Natural killer cell (primary cell): ENCODE measurements around the gene PTPRU. TPM values are rescaled to one million over a fixed set of nuclear protein-coding genes. Genes with fewer than 3 reads are reported as not detected.

Experiments
- ATAC-seq, 3 donors: fragments of 150-1000 bp in 2 of 3; fragments of 200-7000 bp in 1 of 3; cut with Tn5 transposase; 1 replicate in 1 of 3; 2 replicates in 2 of 3; pipeline ENCODE4 v1.10.0; 2021; ENCODE audit warnings: mild to moderate bottlenecking in 2 of 3, moderate library complexity in 2 of 3
- DNase-seq, 2 donors: peaks; one replicate each; pipeline versions ENCODE4 v3.0.0 to v3.0.0-alpha.2; 2013 to 2021; ENCODE audit warnings: mixed read lengths in 1 of 2
- H3K27ac ChIP-seq: one replicate; pipeline ENCODE4 v1.5.1; 2013; ENCODE audit warnings: mild to moderate bottlenecking, low read length
- H3K27me3 ChIP-seq: one replicate; pipeline ENCODE4 v1.6.1; 2013; ENCODE audit warnings: low read length; ENCODE audit not compliant: control insufficient read depth, insufficient read depth
- H3K36me3 ChIP-seq: one replicate; pipeline ENCODE4 v1.6.1; 2013; ENCODE audit warnings: low read length; ENCODE audit not compliant: control insufficient read depth, insufficient read depth
- H3K4me1 ChIP-seq: one replicate; pipeline ENCODE4 v1.6.1; 2013; ENCODE audit warnings: low read length; ENCODE audit not compliant: control insufficient read depth, insufficient read depth
- H3K4me3 ChIP-seq: one replicate; pipeline ENCODE4 v1.5.1; 2013; ENCODE audit warnings: low read length
- H3K9me3 ChIP-seq: one replicate; pipeline ENCODE4 v1.6.1; 2013; ENCODE audit warnings: low read length; ENCODE audit not compliant: control insufficient read depth, insufficient read depth
- H3K27ac Mint-ChIP-seq, 2 donors: one replicate each; pipeline ENCODE4 v1.8.0; 2022; ENCODE audit warnings: mild to moderate bottlenecking in 2 of 2, mixed read lengths in 2 of 2, moderate library complexity in 1 of 2
- H3K27me3 Mint-ChIP-seq, 2 donors: one replicate each; pipeline ENCODE4 v1.8.0; 2022; ENCODE audit warnings: low read depth in 2 of 2, mixed read lengths in 2 of 2
- H3K36me3 Mint-ChIP-seq: one replicate; pipeline ENCODE4 v1.8.0; 2022; ENCODE audit warnings: mixed read lengths
- H3K4me1 Mint-ChIP-seq, 2 donors: one replicate each; pipeline ENCODE4 v1.8.0; 2022; ENCODE audit warnings: mixed read lengths in 2 of 2
- H3K4me3 Mint-ChIP-seq: one replicate; pipeline ENCODE4 v1.8.0; 2022; ENCODE audit warnings: mild to moderate bottlenecking, moderate library complexity, mixed read lengths
- H3K9me3 Mint-ChIP-seq, 2 donors: one replicate each; pipeline ENCODE4 v1.8.0; 2022; ENCODE audit warnings: mixed read lengths in 2 of 2
- WGBS: methylation state at CpG from one replicate; pipeline ENCODE4 v1.1.7; 2013; ENCODE audit warnings: missing lambda C conversion rate; ENCODE audit not compliant: insufficient coverage; 5-methylcytosine and 5-hydroxymethylcytosine counted together
- intact Hi-C: fragments of 100-400 bp; cut with micrococcal nuclease; formaldehyde crosslinking; loops from one replicate; pipeline ENCODE4 v1.14.2; 2022
- total RNA-seq, 4 donors: library from RNA; stranded (reverse); fragments of 120-200 nt in 1 of 4; gene quantifications; one replicate each; pipeline versions ENCODE4 v1.2.3 to v1.2.4, GENCODE V29; 2013 to 2022
- TF ChIP-seq, protein P1 (sequence below): fragments of 200-600 bp; IDR thresholded peaks from one replicate; pipeline ENCODE4 v1.8.0; 2022; ENCODE audit warnings: antibody characterized with exemption

The PTPRU gene
- total RNA-seq, 3 donors from 2014 or later (not counting 1 experiment from before 2014, with no cell fraction given), result 0.54 to 1.6 (median 0.79) TPM

DNA sequence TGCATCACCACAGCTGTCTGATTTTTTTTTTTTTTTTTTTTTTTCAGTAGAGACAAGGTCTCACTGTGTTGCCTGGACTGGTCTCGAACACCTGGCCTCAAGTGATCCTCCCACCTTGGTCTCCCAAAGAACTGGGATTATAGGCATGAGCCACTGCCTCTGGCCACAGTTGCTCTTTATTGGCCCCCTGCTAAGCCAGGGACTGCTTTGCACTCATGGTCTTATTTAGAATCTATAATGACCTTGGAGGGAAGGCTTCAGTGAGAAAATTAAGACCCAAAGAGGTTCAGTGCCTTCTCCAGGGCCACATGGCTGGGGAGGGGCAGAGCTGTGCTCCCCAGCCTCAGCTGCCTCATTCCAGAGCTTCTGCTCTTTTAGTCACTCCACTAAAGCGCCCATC lies 84.9 kb downstream of the PTPRU start:
- Histone ChIP-seq H3K4me3 (no peak overlapping the region), H3K4me1 (no peaks in the 10 kb centered on the region), H3K36me3 (no peaks in the 10 kb centered on the region), H3K9me3 (no peaks in the 10 kb centered on the region), H3K27me3 (no peaks in the 10 kb centered on the region), H3K27ac (no peak overlapping the region)
- no peaks in the 10 kb centered on the region for H3K36me3 Mint-ChIP-seq
- H3K27ac Mint-ChIP-seq, result no peak overlapping the region
- H3K4me1 Mint-ChIP-seq, result no peaks in the 10 kb centered on the region
- ATAC-seq (no peak), DNase-seq (no peak)
- peaks cover 3 to 4% of the 10 kb centered on the region in 2 donors for H3K27me3 Mint-ChIP-seq
- TF ChIP-seq, protein P1, sequence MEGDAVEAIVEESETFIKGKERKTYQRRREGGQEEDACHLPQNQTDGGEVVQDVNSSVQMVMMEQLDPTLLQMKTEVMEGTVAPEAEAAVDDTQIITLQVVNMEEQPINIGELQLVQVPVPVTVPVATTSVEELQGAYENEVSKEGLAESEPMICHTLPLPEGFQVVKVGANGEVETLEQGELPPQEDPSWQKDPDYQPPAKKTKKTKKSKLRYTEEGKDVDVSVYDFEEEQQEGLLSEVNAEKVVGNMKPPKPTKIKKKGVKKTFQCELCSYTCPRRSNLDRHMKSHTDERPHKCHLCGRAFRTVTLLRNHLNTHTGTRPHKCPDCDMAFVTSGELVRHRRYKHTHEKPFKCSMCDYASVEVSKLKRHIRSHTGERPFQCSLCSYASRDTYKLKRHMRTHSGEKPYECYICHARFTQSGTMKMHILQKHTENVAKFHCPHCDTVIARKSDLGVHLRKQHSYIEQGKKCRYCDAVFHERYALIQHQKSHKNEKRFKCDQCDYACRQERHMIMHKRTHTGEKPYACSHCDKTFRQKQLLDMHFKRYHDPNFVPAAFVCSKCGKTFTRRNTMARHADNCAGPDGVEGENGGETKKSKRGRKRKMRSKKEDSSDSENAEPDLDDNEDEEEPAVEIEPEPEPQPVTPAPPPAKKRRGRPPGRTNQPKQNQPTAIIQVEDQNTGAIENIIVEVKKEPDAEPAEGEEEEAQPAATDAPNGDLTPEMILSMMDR, result no peak
- H3K9me3 Mint-ChIP-seq, result no peaks in the 10 kb centered on the region
- intact Hi-C loops, result no loop called here
- 90% methylated on average over 2 of the region's 2 CpGs for WGBS
- H3K4me3 Mint-ChIP-seq, result no peak overlapping the region

DNA sequence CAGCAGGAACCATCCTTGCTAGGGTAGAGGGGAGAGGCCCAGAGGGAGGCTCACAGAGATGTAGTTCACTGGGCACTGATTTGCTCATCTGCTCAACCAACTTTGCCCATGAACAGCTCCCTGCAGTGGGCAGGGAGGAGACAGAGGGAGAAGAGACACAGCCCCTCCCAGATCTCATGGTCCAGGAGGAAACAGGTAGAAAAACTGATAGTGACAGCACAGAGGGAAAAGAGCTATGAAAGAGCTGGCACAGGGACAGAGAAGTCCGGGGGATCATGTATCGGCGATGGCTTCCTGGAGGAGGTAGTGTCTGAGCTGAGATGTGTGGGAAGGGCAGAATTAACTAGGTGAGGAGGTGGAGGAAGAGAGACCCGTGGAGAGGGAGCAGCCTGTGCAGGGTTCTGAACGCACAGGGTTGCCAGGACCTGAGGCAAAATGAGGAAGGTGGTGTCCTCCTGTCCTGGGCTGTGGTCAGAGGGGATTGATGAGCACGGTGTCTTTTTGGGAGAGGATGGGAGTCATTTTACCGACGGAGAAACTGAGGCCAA lies 85.9 kb downstream of the PTPRU start:
- WGBS, result 81% methylated on average over 8 of the region's 8 CpGs
- intact Hi-C loops, result no loop called here
- Histone ChIP-seq H3K9me3 (no peaks in the 10 kb centered on the region), H3K4me3 (no peak overlapping the region), H3K27me3 (no peaks in the 10 kb centered on the region), H3K4me1 (no peaks in the 10 kb centered on the region), H3K27ac (no peak overlapping the region), H3K36me3 (no peaks in the 10 kb centered on the region)
- H3K27ac Mint-ChIP-seq, result no peak overlapping the region
- no peak for ATAC-seq
- no peak overlapping the region for H3K4me3 Mint-ChIP-seq
- DNase-seq, result no peak
- H3K9me3 Mint-ChIP-seq, result no peaks in the 10 kb centered on the region
- TF ChIP-seq, protein P1, result no peak
- H3K27me3 Mint-ChIP-seq, result peaks cover 0 to 3% of the 10 kb centered on the region in 2 donors
- no peaks in the 10 kb centered on the region for H3K36me3 Mint-ChIP-seq
- H3K4me1 Mint-ChIP-seq, result no peaks in the 10 kb centered on the region

DNA sequence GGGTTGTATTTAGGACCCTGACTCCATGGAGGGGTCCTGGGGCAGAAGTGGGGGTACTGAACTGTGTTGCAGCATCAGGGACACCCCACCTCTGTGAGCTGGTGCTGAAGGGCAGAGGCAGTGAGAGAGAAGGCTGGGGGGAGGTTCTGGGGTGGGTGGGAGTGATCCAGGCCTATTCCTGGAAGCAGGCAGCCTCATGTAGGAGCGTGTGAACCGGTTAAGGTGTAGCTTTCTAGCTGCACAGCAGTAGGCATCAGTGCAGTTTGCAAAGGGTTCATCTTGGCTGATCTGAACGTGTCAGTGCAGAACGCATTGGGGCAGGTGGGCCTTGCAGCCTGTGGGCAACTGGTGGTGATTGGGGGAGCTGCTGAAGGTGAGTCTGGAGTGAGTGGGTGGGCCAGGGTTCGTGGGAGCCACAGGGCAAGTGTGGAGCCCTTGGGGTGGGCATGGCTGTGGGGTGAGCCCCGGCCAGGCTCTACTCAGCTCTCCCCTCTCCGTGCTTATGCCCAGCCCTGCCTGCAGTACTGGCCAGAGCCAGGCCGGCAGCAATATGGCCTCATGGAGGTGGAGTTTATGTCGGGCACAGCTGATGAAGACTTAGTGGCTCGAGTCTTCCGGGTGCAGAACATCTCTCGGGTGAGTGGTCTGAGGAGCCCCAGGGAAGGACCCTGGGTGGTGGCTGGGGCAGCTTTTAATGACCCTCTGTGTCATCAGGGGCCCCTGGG lies 86.7 kb downstream of the PTPRU start:
- TF ChIP-seq, protein P1, result no peak
- Histone ChIP-seq H3K36me3 (no peaks in the 10 kb centered on the region), H3K4me1 (no peaks in the 10 kb centered on the region), H3K27ac (no peak overlapping the region), H3K27me3 (no peaks in the 10 kb centered on the region), H3K9me3 (no peaks in the 10 kb centered on the region), H3K4me3 (no peak overlapping the region)
- no peaks in the 10 kb centered on the region for H3K36me3 Mint-ChIP-seq
- H3K27me3 Mint-ChIP-seq, result peaks cover 0 to 3% of the 10 kb centered on the region in 2 donors
- DNase-seq (no peak), ATAC-seq (no peak)
- H3K4me1 Mint-ChIP-seq, result no peaks in the 10 kb centered on the region
- no peaks in the 10 kb centered on the region for H3K9me3 Mint-ChIP-seq
- no peak overlapping the region for H3K27ac Mint-ChIP-seq
- 85% methylated on average over 12 of the region's 12 CpGs for WGBS
- intact Hi-C loops, result no loop called here
- no peak overlapping the region for H3K4me3 Mint-ChIP-seq
